ENCODE data around the gene CDK5R2.
A peak's percentile ranks its signal among the peaks of the same experiment; 100 is the strongest.

The CDK5R2 gene

DNA sequence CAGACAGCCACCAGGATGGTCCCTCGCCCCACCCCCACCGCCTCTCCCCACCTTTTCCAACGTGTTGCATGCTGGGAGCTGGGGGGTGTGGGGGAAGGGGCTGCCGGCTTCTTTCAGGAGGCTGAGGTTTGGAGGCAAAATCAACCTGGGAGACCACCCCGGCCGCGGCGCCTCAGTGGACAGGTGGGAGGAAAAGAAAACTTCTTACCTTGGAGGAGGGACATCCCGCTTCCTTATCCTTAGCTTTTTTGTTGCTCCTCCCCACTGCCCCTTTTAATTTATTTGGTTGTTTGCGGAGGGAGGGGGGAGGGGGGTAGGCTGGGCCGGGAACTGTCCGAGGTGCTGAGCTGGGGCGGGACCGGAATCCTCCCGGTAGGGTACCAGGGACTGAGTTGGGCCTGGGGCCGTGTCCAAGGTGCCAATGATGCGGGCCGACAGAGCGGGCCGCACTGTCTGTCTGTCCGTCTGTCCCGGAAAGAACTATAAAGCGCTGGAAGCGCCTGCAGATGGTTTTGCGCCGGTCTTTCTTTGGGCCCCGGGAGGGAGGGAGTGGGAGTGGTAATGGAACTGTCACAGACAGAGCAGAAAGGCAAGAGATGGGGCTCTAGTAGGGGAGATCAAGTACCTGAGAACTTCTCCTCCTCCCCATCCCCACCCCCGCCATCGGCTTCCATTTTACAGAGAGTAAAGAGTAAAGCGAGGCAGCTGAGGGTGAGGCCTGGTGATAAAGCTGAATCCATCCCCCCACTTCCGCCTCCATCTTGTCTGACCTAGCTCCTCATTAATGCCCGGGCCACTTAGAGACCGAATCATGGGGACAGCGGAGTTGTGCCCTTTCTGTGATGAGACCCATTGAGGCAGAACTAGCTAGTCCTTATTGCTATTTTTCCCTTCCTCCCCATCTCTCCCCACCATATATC, 2.4 kb downstream of the CDK5R2 start:
- no peak for DNase-seq (ENCODE audit: low spot score)

DNA sequence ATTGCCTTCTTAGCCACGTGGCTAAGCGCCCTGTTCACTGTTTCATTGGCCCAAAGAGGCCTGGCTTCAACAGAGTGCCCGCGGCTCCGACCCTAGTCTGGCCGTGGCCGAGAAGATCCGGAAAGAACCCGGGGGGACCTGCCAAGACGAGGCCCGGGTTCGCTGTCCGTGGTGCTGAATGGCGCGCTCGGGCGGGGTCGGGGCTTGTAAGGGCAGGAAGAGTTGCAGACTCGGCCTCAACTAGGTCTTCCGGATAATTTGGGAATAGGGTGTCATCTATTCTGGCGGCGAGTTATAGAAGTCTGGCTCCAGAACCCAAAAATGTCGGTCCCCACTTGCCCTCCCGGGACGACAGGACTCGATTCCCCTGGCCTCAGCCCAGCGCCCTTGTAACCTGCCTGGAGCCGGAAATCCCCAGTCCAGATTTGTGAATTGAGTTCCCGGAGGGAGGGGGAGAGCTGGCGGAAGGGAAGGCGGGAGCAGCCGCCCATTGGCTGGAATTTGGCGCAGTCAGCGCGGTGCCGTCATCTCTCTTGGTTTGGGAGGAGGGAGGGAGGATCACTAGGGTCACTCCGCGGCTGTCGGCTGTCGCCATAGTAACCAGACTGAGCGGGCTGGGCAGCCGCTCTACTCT, 3.5 kb downstream of the CDK5R2 start:
- DNase-seq (ENCODE audit: low spot score) = peak; percentile 96

DNA sequence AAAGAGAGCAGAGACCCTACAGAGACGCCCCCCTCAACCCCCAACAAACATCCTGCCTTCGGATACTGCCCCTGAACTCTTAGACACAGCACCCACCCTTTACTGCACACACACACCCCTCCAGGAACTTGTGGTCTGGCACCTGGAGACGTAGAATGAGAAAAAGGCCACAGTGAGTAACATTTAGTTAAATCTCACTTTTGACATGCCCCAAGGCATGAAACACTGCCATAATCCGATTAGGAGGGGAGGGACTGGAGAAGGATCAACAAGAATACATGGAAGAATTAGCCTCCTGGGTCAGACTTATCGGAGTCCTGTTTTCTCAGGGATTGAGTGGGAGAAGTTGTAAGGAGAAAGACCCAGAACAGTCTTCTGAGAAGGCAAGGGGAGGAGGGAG, 4.1 kb downstream of the CDK5R2 start:
- DNase-seq (ENCODE audit: low spot score) = no peak

DNA sequence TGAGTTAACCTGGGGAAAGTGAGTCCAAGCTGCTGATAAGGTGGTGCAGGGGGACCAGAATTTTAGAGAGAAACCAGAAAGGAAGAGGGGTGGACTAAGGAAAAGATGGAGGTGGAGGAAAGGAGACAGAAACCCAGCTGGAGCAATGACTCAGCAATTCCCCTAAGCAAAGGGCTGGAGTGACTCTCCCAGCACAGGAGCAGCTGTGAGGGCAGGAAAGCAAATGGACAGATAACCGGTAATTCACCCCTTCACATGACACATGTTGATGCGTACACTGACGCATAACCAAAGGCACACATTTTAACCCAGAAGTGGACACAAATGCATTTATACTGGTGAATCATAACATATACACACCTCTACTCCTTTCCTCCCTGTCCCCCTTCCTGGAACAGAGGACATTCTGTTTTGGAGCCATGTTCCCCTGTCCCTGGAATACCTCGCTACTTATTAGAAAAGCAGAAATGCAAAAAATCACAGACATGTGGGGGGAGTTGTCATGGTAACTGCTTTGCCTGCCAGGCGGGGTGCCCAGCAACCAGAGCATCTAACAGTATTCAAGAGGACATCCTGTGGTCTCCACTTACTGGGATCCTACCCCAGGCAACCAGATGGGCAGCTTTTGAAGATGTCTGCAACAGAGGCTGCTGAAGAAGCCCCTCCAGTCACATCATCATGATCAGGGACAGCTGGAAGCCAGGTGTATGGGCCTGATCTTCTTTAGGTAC, 4.7 kb downstream of the CDK5R2 start:
- DNase-seq (ENCODE audit: low spot score) = no peak

DNA sequence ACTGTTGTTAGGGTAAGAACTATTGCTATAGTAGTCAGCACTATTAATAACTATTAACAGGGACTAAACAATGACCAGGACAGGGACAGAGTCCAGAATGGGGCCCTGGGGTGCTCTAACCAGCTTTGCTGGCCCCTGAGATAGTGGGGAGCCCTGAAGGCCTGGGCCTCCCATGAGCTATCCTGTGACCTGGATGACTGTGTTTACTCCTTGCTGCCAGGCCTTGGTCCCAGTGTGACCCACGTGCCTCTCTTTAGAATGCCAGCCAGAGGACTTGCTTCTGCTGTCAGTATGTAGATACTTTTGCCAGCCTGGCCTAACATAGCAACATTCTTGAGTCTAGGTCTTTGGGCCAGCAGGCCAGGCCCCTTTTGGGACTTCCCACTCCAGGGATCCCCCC, 11.4 kb downstream of the CDK5R2 start:
- DNase-seq (ENCODE audit: low spot score) = no peak

DNA sequence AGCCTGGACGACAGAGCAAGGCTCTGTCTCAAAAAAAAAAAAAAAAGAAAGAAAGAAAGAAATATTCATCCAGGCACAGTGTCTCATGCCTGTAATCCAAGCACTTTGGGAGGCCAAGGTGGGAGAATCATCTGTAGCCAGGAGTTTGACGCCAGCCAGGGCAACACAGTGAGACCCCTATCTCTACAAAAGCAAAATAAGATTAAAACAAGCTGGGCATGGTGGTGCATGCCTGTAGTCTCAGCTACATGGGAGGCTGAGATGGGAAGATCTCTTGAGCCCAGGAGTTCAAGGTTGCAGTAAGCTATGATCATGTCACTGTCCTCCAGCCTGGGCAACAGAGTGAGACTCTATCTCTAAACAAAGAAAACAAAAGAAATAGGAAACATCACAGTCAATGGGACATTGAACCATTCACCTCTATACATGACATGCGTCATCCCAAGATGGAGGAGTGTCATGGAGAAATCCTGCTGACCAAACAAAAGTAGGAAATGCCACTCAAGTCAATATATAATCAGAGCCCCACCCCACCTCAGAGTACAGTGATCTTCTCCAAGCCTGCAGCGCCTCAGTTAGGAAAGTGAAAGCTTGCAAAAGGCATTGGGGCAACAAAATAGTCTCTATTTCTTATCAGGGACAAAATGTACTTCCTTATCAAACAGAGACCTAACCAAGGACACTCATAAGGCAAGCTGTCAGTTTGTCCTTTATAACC, 15.8 kb downstream of the CDK5R2 start:
- DNase-seq (ENCODE audit: low spot score) = no peak

DNA sequence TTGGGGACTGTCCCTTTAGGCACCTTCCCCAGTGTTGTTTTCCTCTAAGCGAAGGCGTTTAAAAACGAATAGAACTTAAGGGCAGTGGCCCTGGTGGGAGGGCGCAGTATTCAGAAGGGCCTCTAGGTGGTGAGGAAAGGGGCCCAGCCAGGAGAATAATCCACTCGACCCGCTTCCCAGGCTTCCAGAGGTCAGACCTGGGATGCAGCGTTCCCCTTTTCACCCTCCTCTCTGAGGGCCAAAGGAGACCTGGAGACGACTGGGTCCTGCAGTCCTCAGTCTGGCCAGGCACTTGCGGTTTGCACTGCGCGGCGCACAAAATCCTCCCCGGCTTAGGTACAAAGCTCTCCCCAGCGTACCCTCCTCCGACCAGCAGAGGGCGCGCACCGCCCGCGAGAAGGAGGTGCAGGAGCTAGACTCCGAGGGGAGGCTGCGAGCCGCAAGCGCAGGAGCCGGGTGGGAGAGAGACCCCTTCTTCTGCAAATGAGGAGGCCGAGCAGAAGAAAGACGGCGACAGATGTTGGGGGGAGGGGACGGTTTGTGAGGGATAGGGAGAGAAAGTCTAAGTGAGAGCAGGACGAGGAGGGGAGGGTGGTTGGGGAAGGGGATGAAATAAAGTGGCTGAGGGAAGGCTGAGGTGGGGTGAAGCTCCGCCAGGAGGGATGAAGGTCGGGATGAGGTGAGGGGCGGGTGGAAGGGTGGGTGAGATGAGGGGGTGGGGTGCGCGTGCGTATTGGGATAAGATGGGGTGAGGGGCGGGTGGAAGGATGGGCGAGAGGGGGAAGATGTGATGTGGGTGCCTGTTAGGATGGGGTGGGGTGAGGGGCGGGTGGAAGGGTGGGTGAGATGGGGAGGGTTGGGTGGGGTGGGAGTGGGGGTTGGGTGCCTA, 20.6 kb downstream of the CDK5R2 start:
- peak; percentile 82 for DNase-seq (ENCODE audit: low spot score)

DNA sequence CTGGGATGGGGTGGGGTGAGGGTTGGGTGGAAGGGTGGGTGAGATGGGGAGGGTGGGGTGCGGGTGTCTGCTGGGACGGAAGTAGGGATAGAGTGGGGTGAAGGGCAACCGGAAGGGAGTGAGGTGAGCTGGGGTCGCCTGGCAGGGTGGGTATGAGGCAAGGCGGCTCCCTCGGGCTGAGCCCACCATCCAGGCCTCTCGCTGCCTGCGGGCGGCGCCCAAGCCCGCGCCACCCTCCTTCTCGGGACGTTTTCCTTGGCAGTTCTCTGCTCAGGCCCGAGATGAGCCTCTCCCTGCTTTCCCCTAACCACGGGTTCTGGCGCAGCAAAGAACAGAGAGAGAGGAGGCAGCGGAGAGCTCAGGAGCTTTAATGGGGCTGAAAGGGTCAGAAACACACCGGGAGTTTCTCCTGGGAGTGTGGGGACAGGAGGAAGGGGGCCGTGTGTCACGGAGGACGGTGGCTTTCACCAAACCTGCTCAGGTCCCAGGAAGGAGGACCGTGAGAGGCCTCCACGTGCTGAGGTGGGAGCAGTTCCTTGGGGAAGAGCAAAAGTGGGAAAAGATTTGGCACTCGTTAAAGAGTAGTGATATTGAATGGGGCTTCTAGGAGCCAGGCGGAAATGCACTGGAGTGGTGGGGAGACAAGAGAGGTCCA, 21.4 kb downstream of the CDK5R2 start:
- DNase-seq (ENCODE audit: low spot score) = no peak

DNA sequence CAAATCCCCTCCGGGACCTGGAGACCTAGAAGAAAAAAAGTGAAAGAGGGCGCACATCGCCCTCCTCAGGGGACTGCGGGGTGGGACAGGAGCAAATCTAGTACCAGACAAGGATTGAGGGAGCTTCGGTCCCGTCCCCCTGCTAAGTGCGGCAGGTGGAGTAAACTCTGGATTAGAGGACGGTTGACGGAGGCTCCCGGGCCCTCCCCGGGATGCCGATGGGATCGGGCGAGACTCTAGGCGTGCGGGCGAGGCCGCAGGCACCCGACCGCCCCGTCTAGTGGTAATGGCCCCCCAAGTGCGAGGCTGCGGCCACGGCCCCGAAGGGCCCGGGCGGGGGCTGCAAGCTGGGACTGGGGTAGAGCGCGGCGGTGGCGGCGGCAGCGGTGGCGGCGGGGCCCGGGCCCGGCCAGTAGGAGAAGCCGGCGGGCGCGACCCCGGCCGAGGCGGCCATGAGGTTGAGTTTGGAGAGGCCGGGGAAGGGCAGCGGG, 22.0 kb downstream of the CDK5R2 start:
- no peak for DNase-seq (ENCODE audit: low spot score)

DNA sequence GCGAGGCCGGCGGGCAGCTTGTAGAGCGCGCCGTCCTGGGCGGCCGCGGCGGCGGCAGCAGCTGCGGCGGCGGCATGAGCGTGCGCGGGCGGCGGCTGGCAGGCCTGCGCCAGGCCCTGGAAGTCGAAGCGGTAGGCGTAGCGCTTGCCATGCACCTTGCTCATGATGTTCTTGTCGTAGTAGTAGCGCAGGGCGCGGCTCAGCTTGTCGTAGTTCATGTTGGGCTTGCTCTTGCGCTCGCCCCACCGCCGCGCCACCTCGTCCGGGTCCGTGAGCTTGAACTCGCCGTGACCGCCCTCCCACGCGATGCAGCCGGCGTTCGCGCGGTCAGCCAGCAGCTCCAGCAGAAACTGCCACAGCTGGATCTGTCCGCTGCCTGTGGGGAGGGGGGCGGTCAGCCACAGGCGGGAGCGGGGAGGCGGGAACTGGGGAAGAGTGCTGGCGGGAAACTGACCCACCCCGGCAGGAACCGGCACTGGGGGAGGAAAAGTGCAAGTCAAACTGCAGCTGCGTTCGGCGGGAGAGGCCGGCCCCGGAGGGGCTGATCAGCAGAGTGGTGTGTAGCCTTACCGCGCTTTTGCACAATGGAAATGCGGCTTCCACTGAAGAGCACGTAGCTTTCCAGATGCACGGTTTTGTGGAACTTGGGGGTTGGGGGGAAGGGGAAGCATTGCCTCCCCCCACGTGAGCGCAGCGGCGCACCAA, 22.6 kb downstream of the CDK5R2 start:
- no peak for DNase-seq (ENCODE audit: low spot score)

DNA sequence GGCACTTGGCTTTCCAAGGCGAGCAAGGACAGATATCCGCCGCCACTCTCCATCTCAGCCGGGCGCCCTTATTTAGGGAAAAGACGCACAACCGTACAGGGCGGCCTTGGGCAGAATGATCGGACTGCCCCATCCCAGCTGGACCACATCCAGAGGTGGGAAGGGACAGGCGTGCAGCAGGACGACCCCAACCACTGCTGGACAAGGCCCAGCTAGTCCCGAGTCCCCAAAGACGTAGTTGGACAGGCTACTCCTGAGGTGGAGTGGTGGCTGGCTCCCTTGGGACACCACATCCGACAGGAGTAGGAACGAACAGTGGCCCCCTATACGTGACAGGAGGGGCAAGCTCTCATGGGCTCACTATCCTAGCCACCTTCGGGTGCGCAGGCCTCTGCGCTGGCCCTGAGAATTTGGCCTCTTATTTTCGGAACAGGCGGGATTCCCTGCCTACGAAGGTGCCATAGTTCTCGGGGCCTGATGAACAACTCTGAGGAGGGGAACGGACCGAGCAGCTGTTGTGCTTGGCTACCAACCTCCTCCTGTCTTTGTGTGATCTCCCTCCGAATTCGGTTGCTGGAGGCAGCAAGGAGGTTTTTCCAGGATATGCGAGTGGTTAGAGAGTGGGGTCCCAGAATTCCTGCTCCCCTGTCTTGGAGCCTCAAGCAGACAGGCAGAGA, 23.3 kb downstream of the CDK5R2 start:
- no peak for DNase-seq (ENCODE audit: low spot score)

DNA sequence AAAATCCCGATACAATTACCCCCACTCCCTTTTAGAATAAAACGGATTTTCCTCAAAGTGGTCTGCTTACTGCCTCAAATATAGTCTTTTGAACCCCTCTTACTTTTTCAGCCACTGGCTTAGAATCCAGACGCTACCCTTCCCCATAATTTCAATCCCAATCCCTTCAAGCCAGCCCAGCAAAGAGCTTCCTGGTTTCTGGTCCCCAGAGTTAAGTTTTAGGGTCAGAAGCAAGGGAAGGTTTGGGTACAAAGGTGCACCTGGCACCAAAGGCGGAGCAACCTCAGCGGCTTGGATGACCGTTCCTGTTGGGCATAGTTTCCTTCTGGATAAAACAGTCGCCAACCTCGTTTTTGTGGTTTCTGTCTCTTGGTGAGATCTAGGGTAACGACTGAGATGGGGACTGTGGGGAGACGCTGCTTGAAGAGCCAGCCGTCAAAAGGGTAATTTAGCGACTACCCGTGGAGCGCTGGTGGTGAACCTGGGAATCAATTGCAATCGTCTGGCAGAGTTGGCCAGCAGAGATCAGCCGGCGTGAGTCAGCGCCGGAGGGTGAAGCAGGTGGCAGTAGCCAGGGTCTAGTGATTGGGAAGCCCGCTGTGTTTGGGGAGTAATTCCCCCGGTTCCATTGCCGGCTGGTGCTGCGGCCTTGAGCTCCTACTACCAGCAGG, 23.9 kb downstream of the CDK5R2 start:
- no peak for DNase-seq (ENCODE audit: low spot score)

DNA sequence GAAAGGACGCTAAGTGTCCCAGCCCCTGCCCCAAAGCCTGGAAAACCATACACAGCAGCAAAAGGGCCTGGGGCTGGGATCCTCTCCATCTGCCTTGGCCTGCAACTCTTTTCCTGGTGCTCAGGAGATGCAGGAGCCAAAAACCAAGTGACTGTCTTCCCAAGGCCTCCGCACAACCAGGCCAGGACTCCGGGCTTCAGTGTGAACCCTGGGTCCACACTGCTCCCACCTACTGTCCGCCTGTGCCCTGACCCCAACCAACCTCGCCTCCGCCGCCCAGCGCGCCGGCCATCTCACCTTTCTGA, 24.4 kb downstream of the CDK5R2 start:
- DNase-seq (ENCODE audit: low spot score) = no peak

DNA sequence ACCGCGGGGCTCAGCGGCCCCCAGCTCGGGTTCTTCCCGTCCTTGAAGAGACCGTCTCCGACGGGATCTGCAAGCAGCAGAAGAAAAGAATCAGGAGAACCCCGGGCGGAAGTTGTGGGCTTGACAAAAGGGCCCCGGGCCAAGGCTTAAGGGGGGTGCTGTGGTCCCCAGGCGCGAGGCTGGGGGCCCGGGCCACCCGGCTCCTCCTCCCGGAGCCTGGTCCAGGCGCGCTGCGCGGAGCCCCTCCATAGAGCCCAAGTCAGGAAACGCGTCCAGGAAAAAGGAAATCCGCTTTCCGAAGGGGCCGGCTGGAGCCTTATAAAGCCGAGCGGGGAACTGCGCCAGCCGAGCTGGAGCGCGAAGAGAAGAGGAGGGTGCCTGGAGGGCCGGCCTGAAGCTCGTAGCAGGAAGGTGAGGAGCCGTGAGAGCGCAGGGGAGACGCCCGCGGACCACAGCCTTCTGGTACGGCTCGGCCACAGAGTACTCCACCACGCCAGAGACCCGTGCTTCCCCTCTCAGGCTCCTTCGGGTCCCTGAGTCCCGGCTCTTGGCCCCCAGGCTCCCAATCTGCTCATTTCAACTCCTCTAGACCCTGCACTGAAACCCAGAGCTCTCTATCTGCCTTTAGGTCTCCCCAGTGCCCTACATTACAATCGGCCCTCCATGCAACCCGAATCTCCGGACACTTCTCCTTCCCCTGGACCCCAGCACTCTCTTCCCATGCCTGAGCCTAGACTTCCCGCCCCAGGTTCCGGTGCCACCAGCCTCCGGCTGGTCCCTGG, 25.0 kb downstream of the CDK5R2 start:
- DNase-seq (ENCODE audit: low spot score) = no peak

DNA sequence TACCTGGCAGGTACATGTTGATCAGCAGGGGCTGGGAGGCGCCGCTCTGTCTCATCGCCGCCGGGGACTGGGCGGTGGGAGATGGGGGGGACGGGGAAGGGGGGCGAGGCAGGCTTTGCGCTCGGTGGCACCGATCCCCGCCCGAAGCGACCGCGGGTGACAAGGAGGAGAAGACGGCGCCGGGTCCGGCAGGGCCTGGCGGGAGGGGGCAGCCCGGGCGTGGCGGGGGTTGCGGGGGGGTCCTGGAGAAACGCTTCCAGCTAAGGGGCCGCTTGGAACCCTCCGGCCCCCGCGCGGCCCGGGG, 25.5 kb downstream of the CDK5R2 start, which contains the start of gene FEV:
Gene FEV (minus strand): TSS at position 164 of the 304 bp plus-strand sequence. CDS start 109 bp downstream, at position 55.
- no peak for DNase-seq (ENCODE audit: low spot score)

DNA sequence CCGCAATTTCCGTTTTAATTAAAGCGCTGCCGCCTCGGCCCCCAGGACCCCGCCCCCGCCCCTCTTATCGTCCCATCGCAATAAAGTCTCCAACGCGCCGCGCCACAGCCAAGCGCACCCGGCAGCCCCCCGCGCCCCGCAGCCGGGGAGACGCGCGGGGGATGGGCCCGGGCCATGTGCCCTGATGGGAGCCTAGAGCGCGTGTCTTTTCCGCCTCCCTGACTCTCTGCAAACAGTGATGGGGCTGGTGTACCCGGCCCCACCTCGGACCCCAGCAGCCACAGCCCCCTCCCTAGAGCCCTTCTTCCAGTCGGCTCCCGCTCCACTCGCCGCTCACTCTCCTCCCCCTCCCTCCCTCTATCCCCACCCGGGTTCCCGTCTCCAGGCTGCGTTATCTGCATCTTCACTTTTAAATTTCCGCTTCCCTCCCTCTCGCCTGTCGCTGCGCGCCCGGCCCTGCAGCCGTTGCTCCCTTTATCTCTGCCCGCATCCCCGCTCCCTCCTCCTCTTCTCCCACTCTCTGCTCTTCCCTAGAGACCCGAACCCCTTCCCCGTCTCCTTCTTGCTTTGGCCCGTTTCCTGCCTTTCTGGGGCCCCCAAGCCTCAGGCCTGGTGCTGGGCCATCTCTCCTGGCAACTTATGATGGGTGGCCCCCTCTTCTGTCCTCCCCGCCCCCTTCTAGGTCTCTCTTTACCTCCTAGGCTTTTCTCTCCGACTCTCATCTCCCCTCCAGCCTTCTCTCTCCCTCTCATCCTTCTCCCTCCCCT, 26.0 kb downstream of the CDK5R2 start:
- no peak for DNase-seq (ENCODE audit: low spot score)

DNA sequence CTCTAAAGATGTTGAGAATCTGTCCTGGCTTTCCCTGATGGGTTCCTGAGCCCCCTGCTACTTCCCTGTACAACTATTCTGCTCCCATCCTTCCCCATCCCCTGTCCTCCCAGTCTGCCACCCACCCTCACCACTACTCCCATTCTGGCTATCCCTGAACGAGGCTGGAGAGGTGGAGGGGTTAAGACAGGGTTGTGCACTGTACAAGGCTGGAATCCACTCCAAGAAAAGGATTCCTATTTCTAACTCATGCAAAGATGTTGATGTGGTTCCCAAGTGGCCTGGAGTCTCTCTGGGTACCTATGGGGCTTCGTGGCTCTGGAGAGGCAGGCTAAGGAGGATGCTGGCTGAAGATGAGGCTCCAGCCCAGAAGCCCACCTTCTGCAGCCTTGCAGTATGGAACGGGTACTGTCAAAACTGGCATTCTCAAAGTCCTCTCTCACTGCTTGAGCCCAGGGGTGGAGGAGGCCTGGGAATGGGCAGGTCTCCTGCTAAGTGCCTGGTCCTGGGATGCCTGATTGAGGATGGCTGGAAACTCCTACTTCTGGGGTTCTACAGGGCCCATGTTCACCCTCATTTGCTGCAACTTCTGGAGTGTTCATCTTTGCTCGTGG, 26.8 kb downstream of the CDK5R2 start:
- no peak for DNase-seq (ENCODE audit: low spot score)
